Activated T-helper 17 cell treated with anti-CD3 and anti-CD28 coated beads, Interleukin-2, amount 50 U/mL, for 72 hours (primary cell): ENCODE data around the gene VIL1. TPM values are rescaled to one million over a fixed set of nuclear protein-coding genes. Genes with fewer than 3 reads are reported as not detected.

ENCODE experiments used
- ATAC-seq: fragments of 150-1000 bp; cut with Tn5 transposase; replicated peaks from 2 replicates; pipeline ENCODE4 v1.10.0; 2021; ENCODE audit warnings: mild to moderate bottlenecking, moderate library complexity
- H3K27ac Mint-ChIP-seq: one replicate; pipeline ENCODE4 v1.8.0; 2022; ENCODE audit warnings: mixed read lengths
- H3K27me3 Mint-ChIP-seq: one replicate; pipeline ENCODE4 v1.8.0; 2022; ENCODE audit warnings: mixed read lengths
- H3K36me3 Mint-ChIP-seq: one replicate; pipeline ENCODE4 v1.8.0; 2022; ENCODE audit warnings: low read depth, mild to moderate bottlenecking, mixed read lengths
- H3K4me1 Mint-ChIP-seq: one replicate; pipeline ENCODE4 v1.8.0; 2022; ENCODE audit warnings: mixed read lengths
- H3K4me3 Mint-ChIP-seq: one replicate; pipeline ENCODE4 v1.8.0; 2022; ENCODE audit warnings: mild to moderate bottlenecking, mixed read lengths
- H3K9me3 Mint-ChIP-seq: one replicate; pipeline ENCODE4 v1.8.0; 2022; ENCODE audit warnings: mixed read lengths
- total RNA-seq, 2 donors: library from RNA; stranded (reverse); gene quantifications; one replicate each; pipeline ENCODE4 v1.2.3, GENCODE V29; 2022

VIL1 gene
- total RNA-seq, 2 donors from 2014 or later, result 0.34 TPM; not detected in 1

- Mint-ChIP-seq H3K27ac (no peak overlapping the region), H3K4me3 (no peak overlapping the region), H3K27me3 (no peaks in the 10 kb centered on the region), H3K36me3 (no peaks in the 10 kb centered on the region), H3K9me3 (no peaks in the 10 kb centered on the region), H3K4me1 (no peaks in the 10 kb centered on the region)
- no peak for ATAC-seq
These were observed 13.9 kb downstream of the VIL1 start for GRCh38 chr2:218432676-218433365.

DNA sequence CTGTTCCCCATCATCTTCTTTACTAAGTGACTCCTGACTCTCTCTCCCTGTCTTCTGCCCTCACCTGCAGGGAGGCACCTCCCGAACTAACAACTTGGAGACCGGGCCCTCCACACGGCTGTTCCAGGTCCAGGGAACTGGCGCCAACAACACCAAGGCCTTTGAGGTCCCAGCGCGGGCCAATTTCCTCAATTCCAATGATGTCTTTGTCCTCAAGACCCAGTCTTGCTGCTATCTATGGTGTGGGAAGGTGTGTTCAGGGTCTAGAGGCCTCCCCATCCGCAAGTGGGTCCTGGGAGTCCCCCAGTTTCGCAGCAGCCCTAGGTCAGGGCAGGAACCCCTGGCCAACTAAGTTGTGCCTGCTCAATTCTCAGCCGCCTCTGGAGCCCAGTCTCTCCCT lies 15.5 kb downstream of the VIL1 start:
- no peaks in the 10 kb centered on the region for H3K36me3 Mint-ChIP-seq
- H3K27me3 Mint-ChIP-seq, result no peaks in the 10 kb centered on the region
- H3K9me3 Mint-ChIP-seq, result no peaks in the 10 kb centered on the region
- ATAC-seq, result no peak
- H3K4me1 Mint-ChIP-seq, result no peaks in the 10 kb centered on the region
- H3K4me3 Mint-ChIP-seq, result no peak overlapping the region
- no peak overlapping the region for H3K27ac Mint-ChIP-seq

DNA sequence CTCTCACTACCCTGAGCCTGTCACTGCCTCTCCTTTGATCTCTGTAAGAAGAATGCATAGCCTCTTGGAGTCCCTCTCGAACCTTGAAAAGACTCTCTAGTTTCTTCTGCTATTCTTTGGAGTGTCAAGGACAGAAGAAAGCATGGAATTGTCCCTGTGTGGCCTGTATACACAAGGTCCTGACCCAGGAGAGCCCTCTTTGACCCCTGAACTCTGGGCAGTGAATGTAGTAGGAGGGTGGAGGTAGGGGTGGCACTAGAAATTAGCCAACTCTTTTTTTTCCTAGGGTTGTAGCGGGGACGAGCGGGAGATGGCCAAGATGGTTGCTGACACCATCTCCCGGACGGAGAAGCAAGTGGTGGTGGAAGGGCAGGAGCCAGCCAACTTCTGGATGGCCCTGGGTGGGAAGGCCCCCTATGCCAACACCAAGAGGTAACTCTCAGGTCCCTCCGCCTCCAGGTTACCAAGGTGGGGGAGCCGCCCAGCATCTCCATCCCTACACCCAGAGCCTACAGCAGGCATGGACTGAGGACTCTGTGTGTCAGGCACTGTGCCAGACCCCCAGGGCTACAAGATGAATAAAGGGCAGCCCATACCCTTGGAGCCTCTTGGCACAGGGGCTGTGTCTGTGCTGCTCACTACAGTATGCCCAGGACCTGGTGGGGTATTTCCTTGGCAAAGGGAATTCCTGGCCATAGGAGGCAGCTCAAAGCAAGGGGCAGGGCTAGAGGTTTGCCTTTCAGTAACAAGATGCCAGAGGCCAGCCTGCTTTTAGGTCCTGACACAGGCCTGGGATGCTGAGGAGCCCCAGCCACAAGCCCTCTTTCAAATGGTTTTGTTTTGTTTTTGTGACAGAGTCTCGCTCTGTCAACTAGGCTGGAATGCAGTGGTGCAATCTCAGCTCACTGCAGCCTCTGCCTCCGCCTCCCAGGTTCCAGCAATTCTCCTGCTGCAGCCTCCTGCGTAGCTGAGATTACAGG lies 16.4 kb downstream of the VIL1 start:
- Mint-ChIP-seq H3K27ac (peak overlapping the region; percentile 2), H3K4me1 (no peaks in the 10 kb centered on the region)
- ATAC-seq, result no peak

GRCh38 chr2:218436992-218437391 lies 18.1 kb downstream of the VIL1 start:
- no peak overlapping the region for H3K4me3 Mint-ChIP-seq
- no peaks in the 10 kb centered on the region for H3K9me3 Mint-ChIP-seq
- ATAC-seq, result no peak
- H3K36me3 Mint-ChIP-seq, result no peaks in the 10 kb centered on the region
- H3K27ac Mint-ChIP-seq, result no peak overlapping the region
- no peaks in the 10 kb centered on the region for H3K4me1 Mint-ChIP-seq
- H3K27me3 Mint-ChIP-seq, result no peaks in the 10 kb centered on the region

More for the DNA sequence above, 16.4 kb downstream of the VIL1 start:
- Mint-ChIP-seq H3K36me3 (no peaks in the 10 kb centered on the region), H3K4me3 (no peak overlapping the region), H3K9me3 (no peaks in the 10 kb centered on the region), H3K27me3 (no peaks in the 10 kb centered on the region)

GRCh38 chr2:218437969-218438368 lies 19.0 kb downstream of the VIL1 start:
- Mint-ChIP-seq H3K4me1 (no peaks in the 10 kb centered on the region), H3K36me3 (no peaks in the 10 kb centered on the region), H3K27ac (no peak overlapping the region), H3K27me3 (no peaks in the 10 kb centered on the region), H3K4me3 (no peak overlapping the region), H3K9me3 (no peaks in the 10 kb centered on the region)
- ATAC-seq, result no peak

DNA sequence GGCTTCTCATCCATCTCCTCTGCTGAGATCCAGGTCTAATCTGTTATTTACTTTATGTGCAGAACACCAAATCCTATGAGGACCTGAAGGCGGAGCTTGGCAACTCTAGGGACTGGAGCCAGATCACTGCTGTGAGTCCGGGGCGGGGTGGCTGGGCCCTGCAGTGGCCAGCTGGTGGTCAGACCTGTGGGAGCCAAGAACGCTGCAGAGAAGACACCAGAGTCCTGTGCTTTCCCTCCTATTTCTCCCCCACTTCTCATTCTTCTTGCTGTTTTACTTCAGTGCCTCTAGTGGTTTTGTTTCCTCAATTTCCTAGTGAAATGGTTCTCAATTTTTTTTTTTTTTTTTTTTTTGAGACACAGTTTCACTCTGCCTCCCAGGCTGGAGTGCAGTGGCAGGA lies 19.7 kb downstream of the VIL1 start:
- Mint-ChIP-seq H3K4me3 (no peak overlapping the region), H3K36me3 (no peaks in the 10 kb centered on the region), H3K4me1 (no peaks in the 10 kb centered on the region), H3K9me3 (no peaks in the 10 kb centered on the region), H3K27ac (no peak overlapping the region), H3K27me3 (no peaks in the 10 kb centered on the region)
- no peak for ATAC-seq

DNA sequence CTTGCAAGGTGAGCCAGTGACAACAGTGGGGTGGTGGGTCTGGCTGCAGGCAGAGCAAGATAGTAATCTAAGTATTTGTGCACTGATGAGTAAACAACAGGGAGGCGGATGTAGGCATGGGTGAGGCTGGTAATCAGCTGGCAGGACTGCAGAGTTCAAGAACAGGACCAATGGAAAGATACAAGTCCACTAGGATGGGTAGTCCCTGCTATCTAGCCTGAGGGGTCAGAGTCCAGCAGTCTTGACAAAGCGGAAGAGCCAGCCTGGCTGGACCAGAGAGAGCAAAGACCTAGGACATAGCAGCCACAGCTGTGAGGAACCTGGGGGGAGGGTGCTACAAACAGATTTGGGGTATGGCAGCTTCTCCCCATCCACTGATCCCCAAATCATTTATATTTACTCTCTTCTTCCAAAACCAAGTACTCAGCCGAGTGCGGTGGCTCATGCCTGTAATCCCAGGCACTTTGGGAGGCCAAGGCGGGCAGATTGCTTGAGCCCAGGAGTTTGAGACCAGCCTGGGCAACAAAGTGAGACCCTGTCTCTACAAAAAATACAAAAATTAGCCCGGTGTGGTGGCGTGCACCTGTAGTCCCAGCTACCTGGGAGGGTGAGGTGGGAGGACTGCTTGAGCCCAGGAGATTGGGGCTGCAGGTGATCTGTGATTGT lies 25.9 kb downstream of the VIL1 start:
- Mint-ChIP-seq H3K27ac (no peak overlapping the region), H3K36me3 (peaks cover 30% of the 10 kb centered on the region), H3K4me3 (no peak overlapping the region), H3K27me3 (no peaks in the 10 kb centered on the region), H3K4me1 (peaks cover 6% of the 10 kb centered on the region), H3K9me3 (no peaks in the 10 kb centered on the region)
- ATAC-seq, result no peak

DNA sequence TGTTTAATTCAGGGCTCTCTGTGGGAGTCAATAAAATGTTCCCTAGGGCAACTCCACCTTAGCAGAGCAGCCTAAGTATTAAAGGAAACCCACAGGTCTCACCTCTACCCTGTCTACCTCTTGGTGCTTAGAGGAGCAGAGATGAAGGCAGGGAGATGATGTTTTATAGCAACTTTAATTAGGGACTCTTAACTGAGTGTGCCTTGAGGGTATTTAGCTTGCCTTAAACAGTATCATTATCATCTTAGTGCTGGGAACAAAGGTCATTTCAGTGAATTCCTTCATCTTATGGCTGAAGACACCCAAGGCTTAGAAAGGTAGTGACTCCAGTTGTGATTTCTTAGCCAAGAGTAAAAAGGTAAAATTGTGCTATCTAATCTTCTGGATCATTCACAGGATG lies 26.7 kb downstream of the VIL1 start:
- no peaks in the 10 kb centered on the region for H3K27me3 Mint-ChIP-seq
- H3K9me3 Mint-ChIP-seq, result no peaks in the 10 kb centered on the region

GRCh38 chr2:218446547-218446946 lies 27.6 kb downstream of the VIL1 start:
- H3K9me3 Mint-ChIP-seq, result no peaks in the 10 kb centered on the region
- no peak for ATAC-seq
- no peak overlapping the region for H3K27ac Mint-ChIP-seq
- H3K4me3 Mint-ChIP-seq, result no peak overlapping the region
- H3K27me3 Mint-ChIP-seq, result no peaks in the 10 kb centered on the region
- peaks cover 47% of the 10 kb centered on the region for H3K36me3 Mint-ChIP-seq
- peaks cover 6% of the 10 kb centered on the region for H3K4me1 Mint-ChIP-seq

More for the DNA sequence above, 26.7 kb downstream of the VIL1 start:
- no peak for ATAC-seq
- no peak overlapping the region for H3K27ac Mint-ChIP-seq
- H3K4me1 Mint-ChIP-seq, result peaks cover 6% of the 10 kb centered on the region
- no peak overlapping the region for H3K4me3 Mint-ChIP-seq
- H3K36me3 Mint-ChIP-seq, result peaks cover 38% of the 10 kb centered on the region

GRCh38 chr2:218447072-218447471 lies 28.1 kb downstream of the VIL1 start:
- Mint-ChIP-seq H3K9me3 (no peaks in the 10 kb centered on the region), H3K4me1 (peaks cover 6% of the 10 kb centered on the region), H3K27me3 (no peaks in the 10 kb centered on the region), H3K4me3 (no peak overlapping the region), H3K27ac (no peak overlapping the region), H3K36me3 (peaks cover 52% of the 10 kb centered on the region)
- no peak for ATAC-seq

GRCh38 chr2:218448934-218449333 lies 30.0 kb downstream of the VIL1 start:
- no peak for ATAC-seq
- H3K27me3 Mint-ChIP-seq, result no peaks in the 10 kb centered on the region
- peak overlapping the region; percentile 54 for H3K27ac Mint-ChIP-seq
- H3K4me3 Mint-ChIP-seq, result no peak overlapping the region
- peaks cover 71% of the 10 kb centered on the region for H3K36me3 Mint-ChIP-seq
- peaks cover 6% of the 10 kb centered on the region for H3K4me1 Mint-ChIP-seq
- H3K9me3 Mint-ChIP-seq, result no peaks in the 10 kb centered on the region

DNA sequence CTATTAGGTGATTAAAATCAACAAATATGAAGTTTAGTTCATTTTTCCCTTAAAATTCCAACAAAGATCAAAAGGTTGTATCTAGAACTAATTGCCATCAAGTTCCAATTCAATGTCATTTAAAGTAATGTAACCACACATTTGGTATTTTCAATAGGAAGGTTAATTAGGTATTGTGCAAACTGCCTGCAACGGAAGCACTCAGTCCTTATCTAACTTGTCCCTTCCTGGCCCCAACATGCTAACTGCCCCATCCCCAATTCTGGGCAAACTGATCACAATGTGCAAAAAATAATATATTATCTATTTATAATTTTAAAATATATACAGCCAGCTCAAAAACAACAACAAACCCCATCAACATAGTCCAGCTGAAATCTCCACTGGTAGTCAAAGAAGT lies 33.2 kb downstream of the VIL1 start:
- peaks cover 9% of the 10 kb centered on the region for H3K9me3 Mint-ChIP-seq
- peaks cover 95% of the 10 kb centered on the region for H3K36me3 Mint-ChIP-seq
- H3K4me1 Mint-ChIP-seq, result peaks cover 6% of the 10 kb centered on the region
- ATAC-seq, result no peak
- no peaks in the 10 kb centered on the region for H3K27me3 Mint-ChIP-seq
- H3K27ac Mint-ChIP-seq, result no peak overlapping the region
- H3K4me3 Mint-ChIP-seq, result no peak overlapping the region

GRCh38 chr2:218456849-218457248 lies 37.9 kb downstream of the VIL1 start:
- no peak overlapping the region for H3K4me3 Mint-ChIP-seq
- H3K4me1 Mint-ChIP-seq, result no peaks in the 10 kb centered on the region
- H3K36me3 Mint-ChIP-seq, result peaks cover 100% of the 10 kb centered on the region
- H3K27me3 Mint-ChIP-seq, result no peaks in the 10 kb centered on the region
- ATAC-seq, result no peak
- H3K27ac Mint-ChIP-seq, result no peak overlapping the region
- peaks cover 9% of the 10 kb centered on the region for H3K9me3 Mint-ChIP-seq

GRCh38 chr2:218458598-218458997 lies 39.7 kb downstream of the VIL1 start:
- Mint-ChIP-seq H3K36me3 (peaks cover 100% of the 10 kb centered on the region), H3K4me1 (no peaks in the 10 kb centered on the region), H3K9me3 (peaks cover 9% of the 10 kb centered on the region), H3K27ac (no peak overlapping the region), H3K27me3 (no peaks in the 10 kb centered on the region), H3K4me3 (no peak overlapping the region)
- no peak for ATAC-seq
